A549 (cell line): ENCODE measurements around the gene MPPED2.

ENCODE experiments used
- FOXS1 ChIP-seq: fragments of 250-450 bp; sonication (Bioruptor Pico); IDR thresholded peaks from 2 replicates; pipeline ENCODE4 v1.5.0; 2020; ENCODE audit warnings: mild to moderate bottlenecking, moderate library complexity
- HOXA7 ChIP-seq: fragments of 250-450 bp; sonication (Bioruptor Pico); IDR thresholded peaks from 2 replicates; pipeline ENCODE4 v1.5.0; 2020; ENCODE audit warnings: mild to moderate bottlenecking, moderate library complexity
- JUNB ChIP-seq: fragments of >200 bp; sonication (Bioruptor Twin); formaldehyde crosslinking; IDR thresholded peaks from 2 replicates; pipeline ENCODE4 v1.6.1; 2016
- MYC ChIP-seq: IDR thresholded peaks from 2 replicates; pipeline ENCODE4 v1.6.1; 2012; ENCODE audit warnings: mild to moderate bottlenecking, inconsistent platforms, low read length, improper control_type of control experiment, borderline replicate concordance
- PHF8 ChIP-seq: fragments of 200-600 bp; sonication (generic); IDR thresholded peaks from 2 replicates; pipeline ENCODE4 v1.6.1; 2016; ENCODE audit warnings: low read depth, mild to moderate bottlenecking, antibody characterized with exemption, moderate library complexity, borderline replicate concordance
- POLR2A ChIP-seq: IDR thresholded peaks from 2 replicates; pipeline ENCODE4 v1.6.1; 2012; ENCODE audit warnings: mild to moderate bottlenecking, low read length
- USF2 ChIP-seq: fragments of 450-650 bp; IDR thresholded peaks from 2 replicates; pipeline ENCODE4 v1.6.1; 2014; ENCODE audit warnings: antibody characterized with exemption
- TF ChIP-seq, protein P1 (sequence below): fragments of >200 bp; sonication (Bioruptor Twin); formaldehyde crosslinking; IDR thresholded peaks from 3 replicates; pipeline ENCODE4 v1.5.1; 2016

GRCh38 chr11:30405385-30405784, 180.8 kb downstream of the MPPED2 start:
- TF ChIP-seq USF2: no peak
- no peak for TF ChIP-seq PHF8
- no peak for TF ChIP-seq HOXA7 (CRISPR knock-in tag)
- no peak for TF ChIP-seq JUNB
- TF ChIP-seq MYC: no peak
- no peak for TF ChIP-seq POLR2A
- TF ChIP-seq, protein P1, sequence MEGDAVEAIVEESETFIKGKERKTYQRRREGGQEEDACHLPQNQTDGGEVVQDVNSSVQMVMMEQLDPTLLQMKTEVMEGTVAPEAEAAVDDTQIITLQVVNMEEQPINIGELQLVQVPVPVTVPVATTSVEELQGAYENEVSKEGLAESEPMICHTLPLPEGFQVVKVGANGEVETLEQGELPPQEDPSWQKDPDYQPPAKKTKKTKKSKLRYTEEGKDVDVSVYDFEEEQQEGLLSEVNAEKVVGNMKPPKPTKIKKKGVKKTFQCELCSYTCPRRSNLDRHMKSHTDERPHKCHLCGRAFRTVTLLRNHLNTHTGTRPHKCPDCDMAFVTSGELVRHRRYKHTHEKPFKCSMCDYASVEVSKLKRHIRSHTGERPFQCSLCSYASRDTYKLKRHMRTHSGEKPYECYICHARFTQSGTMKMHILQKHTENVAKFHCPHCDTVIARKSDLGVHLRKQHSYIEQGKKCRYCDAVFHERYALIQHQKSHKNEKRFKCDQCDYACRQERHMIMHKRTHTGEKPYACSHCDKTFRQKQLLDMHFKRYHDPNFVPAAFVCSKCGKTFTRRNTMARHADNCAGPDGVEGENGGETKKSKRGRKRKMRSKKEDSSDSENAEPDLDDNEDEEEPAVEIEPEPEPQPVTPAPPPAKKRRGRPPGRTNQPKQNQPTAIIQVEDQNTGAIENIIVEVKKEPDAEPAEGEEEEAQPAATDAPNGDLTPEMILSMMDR: no peak
- no peak for TF ChIP-seq FOXS1
